ENCODE results near the gene NSUN7.

DNA sequence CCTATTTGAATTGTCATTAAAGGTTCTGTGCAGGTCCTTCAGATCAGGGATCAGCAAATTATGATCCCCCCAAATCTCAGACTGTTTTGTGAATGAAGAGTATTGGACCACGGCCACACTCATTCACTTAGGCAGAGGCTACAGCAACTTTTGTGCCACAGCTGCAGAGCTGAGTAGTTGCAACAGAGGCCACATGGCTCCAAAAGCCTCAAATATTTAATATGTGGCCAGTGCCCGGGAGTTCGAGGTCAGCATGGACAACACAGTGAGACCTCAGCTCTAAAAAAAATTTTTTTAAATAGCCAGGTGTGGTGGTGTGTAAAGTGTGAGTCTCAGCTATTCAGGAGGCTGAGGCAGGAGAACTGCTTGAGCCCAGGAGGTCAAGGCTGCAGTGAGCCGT lies 100.7 kb downstream of the NSUN7 start:
- TF ChIP-seq, protein P1, sequence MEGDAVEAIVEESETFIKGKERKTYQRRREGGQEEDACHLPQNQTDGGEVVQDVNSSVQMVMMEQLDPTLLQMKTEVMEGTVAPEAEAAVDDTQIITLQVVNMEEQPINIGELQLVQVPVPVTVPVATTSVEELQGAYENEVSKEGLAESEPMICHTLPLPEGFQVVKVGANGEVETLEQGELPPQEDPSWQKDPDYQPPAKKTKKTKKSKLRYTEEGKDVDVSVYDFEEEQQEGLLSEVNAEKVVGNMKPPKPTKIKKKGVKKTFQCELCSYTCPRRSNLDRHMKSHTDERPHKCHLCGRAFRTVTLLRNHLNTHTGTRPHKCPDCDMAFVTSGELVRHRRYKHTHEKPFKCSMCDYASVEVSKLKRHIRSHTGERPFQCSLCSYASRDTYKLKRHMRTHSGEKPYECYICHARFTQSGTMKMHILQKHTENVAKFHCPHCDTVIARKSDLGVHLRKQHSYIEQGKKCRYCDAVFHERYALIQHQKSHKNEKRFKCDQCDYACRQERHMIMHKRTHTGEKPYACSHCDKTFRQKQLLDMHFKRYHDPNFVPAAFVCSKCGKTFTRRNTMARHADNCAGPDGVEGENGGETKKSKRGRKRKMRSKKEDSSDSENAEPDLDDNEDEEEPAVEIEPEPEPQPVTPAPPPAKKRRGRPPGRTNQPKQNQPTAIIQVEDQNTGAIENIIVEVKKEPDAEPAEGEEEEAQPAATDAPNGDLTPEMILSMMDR (IDR thresholded peaks at IDR 0.05), result no peak
- no peak for TF ChIP-seq EP300 (IDR thresholded peaks at IDR 0.05)

All from gastroesophageal sphincter (tissue), 3 donors.